Measurements from ENCODE around the gene ITK.
"Not testable (repeated sequence)": the region's sequence is repeated elsewhere in the genome, so short reads cannot be mapped to it uniquely, and the experiment has no call there.

The ITK gene

GRCh38 chr5:157168286-157168685 lies 12.4 kb upstream of the ITK start:
- DNase-seq: peak; percentile 19

- DNase-seq: peak; percentile 90 to 92
These were observed 8.2 kb upstream of the ITK start for GRCh38 chr5:157172403-157172802.

GRCh38 chr5:157175071-157175612 lies 5.5 kb upstream of the ITK start:
- peak; percentile 59 to 61 for DNase-seq

GRCh38 chr5:157177953-157178352 lies 2.7 kb upstream of the ITK start:
- peak; percentile 58 to 60 for DNase-seq

- no peak for DNase-seq
These were observed 1.7 kb upstream of the ITK start for GRCh38 chr5:157178966-157179365.

GRCh38 chr5:157182143-157182757 lies 1.6 kb downstream of the ITK start:
- peak in 1 of 2 experiments; percentile 32 for DNase-seq

- peak; percentile 38 for DNase-seq
These were observed 3.6 kb downstream of the ITK start for GRCh38 chr5:157184117-157184670.

- DNase-seq: not testable (repeated sequence)
These were observed 4.5 kb downstream of the ITK start for GRCh38 chr5:157185122-157185521.

GRCh38 chr5:157186309-157187045 lies 5.8 kb downstream of the ITK start:
- DNase-seq: peak; percentile 48 to 52

GRCh38 chr5:157187046-157187754 lies 6.6 kb downstream of the ITK start:
- DNase-seq: no peak

GRCh38 chr5:157188270-157188669 lies 7.6 kb downstream of the ITK start:
- DNase-seq: peak in 1 of 2 experiments; percentile 36

GRCh38 chr5:157189223-157189622 lies 8.6 kb downstream of the ITK start:
- peak; percentile 72 to 74 for DNase-seq

- peak in 1 of 2 experiments; percentile 32 for DNase-seq
These were observed 13.2 kb downstream of the ITK start for GRCh38 chr5:157193699-157194424.

- DNase-seq: no peak
These were observed 15.4 kb downstream of the ITK start for GRCh38 chr5:157196045-157196444.

- DNase-seq: no peak
These were observed 16.4 kb downstream of the ITK start for GRCh38 chr5:157197086-157197485.

- DNase-seq: peak in 1 of 2 experiments; percentile 75
These were observed 17.8 kb downstream of the ITK start for GRCh38 chr5:157198277-157198986.

- no peak for DNase-seq
These were observed 21.2 kb downstream of the ITK start for GRCh38 chr5:157201857-157202256.

GRCh38 chr5:157203417-157203816 lies 22.8 kb downstream of the ITK start:
- DNase-seq: no peak

- DNase-seq: no peak
These were observed 24.1 kb downstream of the ITK start for GRCh38 chr5:157204765-157205164.

- DNase-seq: no peak
These were observed 25.1 kb downstream of the ITK start for GRCh38 chr5:157205708-157206107.

- DNase-seq: not testable (repeated sequence)
These were observed 30.0 kb downstream of the ITK start for GRCh38 chr5:157210652-157211051.

- no peak for DNase-seq
These were observed 31.7 kb downstream of the ITK start for GRCh38 chr5:157212307-157212706.
